GM12873 (cell line): ENCODE results near the gene AKR1C2.

Experiments used
- CTCF ChIP-seq: IDR thresholded peaks from 2 replicates; pipeline ENCODE4 v1.5.1; 2012; ENCODE audit warnings: low read depth, mild to moderate bottlenecking, moderate library complexity, low read length, control low read depth; ENCODE audit not compliant: insufficient read depth; ENCODE audit errors: missing control alignments

The AKR1C2 gene

GRCh38 chr10:4947635-4948596 lies 55.7 kb downstream of the AKR1C2 start:
- TF ChIP-seq CTCF, result no peak

- TF ChIP-seq CTCF, result no peak
Observed at GRCh38 chr10:4947039-4947634, 56.5 kb downstream of the AKR1C2 start.

GRCh38 chr10:4945766-4946717 lies 57.6 kb downstream of the AKR1C2 start:
- TF ChIP-seq CTCF, result no peak

GRCh38 chr10:4944841-4945240 lies 58.8 kb downstream of the AKR1C2 start:
- no peak for TF ChIP-seq CTCF

GRCh38 chr10:4943821-4944220 lies 59.8 kb downstream of the AKR1C2 start:
- TF ChIP-seq CTCF, result no peak

GRCh38 chr10:4941540-4942330 lies 61.9 kb downstream of the AKR1C2 start:
- no peak for TF ChIP-seq CTCF
